ENCODE data around the gene MAGEB5. TPM values are rescaled to one million over a fixed set of nuclear protein-coding genes. Genes with fewer than 3 reads are reported as not detected.

MAGEB5 gene
- total and polyA plus RNA-seq, 2 donors, result not detected

- H3K27me3 ChIP-seq (ENCODE audit: control insufficient read depth in 2 of 2, insufficient read depth in 1 of 2, low read length in 1 of 2), result no peaks in the 10 kb centered on the region
- no peaks in the 10 kb centered on the region for H3K9me3 ChIP-seq (ENCODE audit: control insufficient read depth in 2 of 2, insufficient read depth in 1 of 2, low read length in 1 of 2)
- WGBS, result 78% methylated on average over 5 of the region's 5 CpGs
- no peak overlapping the region for H3K4me3 ChIP-seq (ENCODE audit: low read length in 2 of 2)
- no peaks in the 10 kb centered on the region for H3K4me1 ChIP-seq (ENCODE audit: control insufficient read depth in 2 of 2, insufficient read depth in 2 of 2, low read length in 2 of 2)
- no peaks in the 10 kb centered on the region for H3K36me3 ChIP-seq (ENCODE audit: control insufficient read depth in 2 of 2, insufficient read depth in 2 of 2, low read length in 1 of 2)
- no peak overlapping the region for H3K27ac ChIP-seq (ENCODE audit: low read depth in 1 of 2, low read length in 1 of 2)
- no peak for DNase-seq (ENCODE audit: low read depth in 6 of 9, low spot score in 9 of 9)
These were observed 46.2 kb downstream of the MAGEB5 start for GRCh38 chrX:26262121-26262523.

Other genes starting within 250 kb of the MAGEB5 start
- gene MAGEB18, start 77.8 kb upstream of the MAGEB5 start, total RNA-seq, result not detected
- not detected for gene MAGEB18, start 77.8 kb upstream of the MAGEB5 start, polyA plus RNA-seq
- not detected for gene MAGEB6B, start 55.6 kb upstream of the MAGEB5 start, total RNA-seq
- gene MAGEB6B, start 55.6 kb upstream of the MAGEB5 start, polyA plus RNA-seq, result not detected
- not detected for gene MAGEB6, start 23.7 kb upstream of the MAGEB5 start, total RNA-seq
- gene MAGEB6, start 23.7 kb upstream of the MAGEB5 start, polyA plus RNA-seq, result not detected

All from thymus (tissue), 11 donors.